Measurements from ENCODE around the gene CIAO2B. TPM values are rescaled to one million over a fixed set of nuclear protein-coding genes. Genes with fewer than 3 reads are reported as not detected.

CIAO2B gene
- total RNA-seq, 2 donors from 2014 or later: 105 to 146 TPM

GRCh38 chr16:66952430-66953110 lies 18.4 kb upstream of the CIAO2B start:
- peaks cover 4% of the 10 kb centered on the region for H3K4me1 ChIP-seq
- H3K27me3 ChIP-seq: no peaks in the 10 kb centered on the region
- peak overlapping the region in 1 of 2 donors; percentile 71 for H3K9ac ChIP-seq (ENCODE audit: low read depth in 2 of 2, low read length in 2 of 2)
- TF ChIP-seq CTCF (IDR thresholded peaks at IDR 0.05): no peak
- no peak for DNase-seq
- H3K36me3 ChIP-seq: no peaks in the 10 kb centered on the region
- no peaks in the 10 kb centered on the region for H3K9me3 ChIP-seq
- intact Hi-C loops (cut with DNase I): no loop called here
- H3K27ac ChIP-seq: peak overlapping the region; percentile 62
- H3K4me3 ChIP-seq: no peak overlapping the region

- no peaks in the 10 kb centered on the region for H3K4me1 ChIP-seq
- no peak overlapping the region for H3K4me3 ChIP-seq
- no peaks in the 10 kb centered on the region for H3K36me3 ChIP-seq
- DNase-seq: no peak
- intact Hi-C loops (cut with DNase I): no loop called here
- no peaks in the 10 kb centered on the region for H3K27me3 ChIP-seq
- TF ChIP-seq CTCF (IDR thresholded peaks at IDR 0.05): no peak
- no peak overlapping the region for H3K27ac ChIP-seq
- no peak overlapping the region for H3K9ac ChIP-seq (ENCODE audit: low read depth in 2 of 2, low read length in 2 of 2)
- H3K9me3 ChIP-seq: no peaks in the 10 kb centered on the region
Measured at GRCh38 chr16:66950971-66951790, 17.0 kb upstream of the CIAO2B start.

GRCh38 chr16:66950437-66950836 lies 16.2 kb upstream of the CIAO2B start:
- intact Hi-C loops (cut with DNase I): no loop called here
- Histone ChIP-seq H3K9me3 (no peaks in the 10 kb centered on the region), H3K36me3 (no peaks in the 10 kb centered on the region), H3K27ac (no peak overlapping the region), H3K9ac (ENCODE audit: low read depth in 2 of 2, low read length in 2 of 2) (no peak overlapping the region), H3K27me3 (no peaks in the 10 kb centered on the region), H3K4me1 (no peaks in the 10 kb centered on the region), H3K4me3 (no peak overlapping the region)
- TF ChIP-seq CTCF (IDR thresholded peaks at IDR 0.05): no peak
- DNase-seq: no peak

GRCh38 chr16:66949472-66949871 lies 15.3 kb upstream of the CIAO2B start:
- Histone ChIP-seq H3K9me3 (no peaks in the 10 kb centered on the region), H3K9ac (ENCODE audit: low read depth in 2 of 2, low read length in 2 of 2) (no peak overlapping the region), H3K36me3 (no peaks in the 10 kb centered on the region), H3K4me3 (no peak overlapping the region), H3K27ac (no peak overlapping the region), H3K4me1 (no peaks in the 10 kb centered on the region), H3K27me3 (no peaks in the 10 kb centered on the region)
- intact Hi-C loops (cut with DNase I): no loop called here
- DNase-seq: no peak
- no peak for TF ChIP-seq CTCF (IDR thresholded peaks at IDR 0.05)

- no peak for TF ChIP-seq CTCF (IDR thresholded peaks at IDR 0.05)
- H3K4me1 ChIP-seq: no peaks in the 10 kb centered on the region
- peak overlapping the region; percentile 39 for H3K4me3 ChIP-seq
- intact Hi-C loops (cut with DNase I): no loop called here
- H3K9ac ChIP-seq (ENCODE audit: low read depth in 2 of 2, low read length in 2 of 2): no peak overlapping the region
- no peak for DNase-seq
- H3K27me3 ChIP-seq: no peaks in the 10 kb centered on the region
- H3K36me3 ChIP-seq: peaks cover under 1% of the 10 kb centered on the region
- no peaks in the 10 kb centered on the region for H3K9me3 ChIP-seq
- no peak overlapping the region for H3K27ac ChIP-seq
Measured at GRCh38 chr16:66948837-66949225, 14.6 kb upstream of the CIAO2B start.
